B cell (primary cell): ENCODE measurements around the gene CD164. TPM values are rescaled to one million over a fixed set of nuclear protein-coding genes. Genes with fewer than 3 reads are reported as not detected.

Source experiments
- ATAC-seq: fragments of 200-7000 bp; cut with Tn5 transposase; one replicate; pipeline ENCODE4 v1.10.0; 2021; ENCODE audit warnings: low read depth, mild to moderate bottlenecking, moderate number of reproducible peaks, moderate library complexity
- CTCF ChIA-PET: fragments of 350-600 bp; sonication (Branson Sonifier 250); formaldehyde crosslinking; loops from one replicate; lab custom pipeline; 2021; ENCODE audit warnings: antibody characterized with exemption, inconsistent platforms; lab: Charles Lee
- POLR2A ChIA-PET: fragments of 350-600 bp; sonication (Branson Sonifier 250); formaldehyde crosslinking; loops from one replicate; lab custom pipeline; 2021; ENCODE audit warnings: antibody characterized with exemption; lab: Charles Lee
- DNase-seq: peaks from one replicate; pipeline ENCODE4 v3.0.0; 2013
- H2AFZ ChIP-seq: 2 replicates; pipeline ENCODE4 v1.6.1; 2012; ENCODE audit warnings: mild to moderate bottlenecking, low read depth, low read length; ENCODE audit not compliant: insufficient read depth, poor library complexity, severe bottlenecking
- H3K27ac ChIP-seq, 2 donors: 1 replicate in 1 of 2; 2 replicates in 1 of 2; pipeline ENCODE4 v1.5.1; 2012 to 2013; ENCODE audit warnings: low read length in 2 of 2, mild to moderate bottlenecking in 2 of 2, moderate library complexity in 1 of 2
- H3K27me3 ChIP-seq, 4 experiments: fragments of 200-600 bp in 1 of 4; sonication (generic) in 1 of 4; replicated peaks in 1 of 4; 1 replicate in 2 of 4; 2 replicates in 2 of 4; pipeline versions ENCODE4 v1.6.1 to v1.7.0; 2013 to 2016; ENCODE audit warnings: low read length in 3 of 4, mild to moderate bottlenecking in 2 of 4, mixed read lengths in 1 of 4, moderate library complexity in 1 of 4; ENCODE audit not compliant: insufficient read depth in 4 of 4, control insufficient read depth in 3 of 4; ENCODE audit errors: control extremely low read depth in 1 of 4
- H3K36me3 ChIP-seq, 2 experiments: replicated peaks in 1 of 2; 1 replicate in 1 of 2; 2 replicates in 1 of 2; pipeline versions ENCODE4 v1.6.1 to v1.7.1; 2013; ENCODE audit warnings: low read length in 1 of 2; ENCODE audit not compliant: insufficient read depth in 2 of 2, control insufficient read depth in 1 of 2; ENCODE audit errors: control extremely low read depth in 1 of 2, extremely low read depth in 1 of 2
- H3K4me1 ChIP-seq, 2 donors: fragments of 200-600 bp in 1 of 2; sonication (generic) in 1 of 2; 1 replicate in 1 of 2; 2 replicates in 1 of 2; pipeline versions ENCODE4 v1.5.1 to v1.6.1; 2013 to 2017; ENCODE audit warnings: low read length in 2 of 2; ENCODE audit not compliant: control insufficient read depth in 2 of 2, insufficient read depth in 2 of 2
- H3K4me2 ChIP-seq: replicated peaks from 2 replicates; pipeline ENCODE3; 2012; ENCODE audit warnings: mild to moderate bottlenecking, low read depth, low read length; ENCODE audit not compliant: poor library complexity, severe bottlenecking
- H3K4me3 ChIP-seq, 5 experiments: fragments of 200-600 bp in 1 of 5; sonication (generic) in 1 of 5; 1 replicate in 3 of 5; 2 replicates in 2 of 5; pipeline versions ENCODE4 v1.5.1 to v1.7.0; 2011 to 2016; ENCODE audit warnings: low read length in 4 of 5, mild to moderate bottlenecking in 4 of 5, low read depth in 2 of 5, control low read depth in 1 of 5, moderate library complexity in 1 of 5; ENCODE audit not compliant: insufficient read depth in 1 of 5; ENCODE audit errors: control extremely low read depth in 1 of 5, extremely low read depth in 1 of 5
- H3K79me2 ChIP-seq: fragments of 200-600 bp; sonication (generic); one replicate; pipeline ENCODE4 v1.6.0; 2016; ENCODE audit warnings: low read length; ENCODE audit not compliant: control insufficient read depth, insufficient read depth
- H3K9ac ChIP-seq: fragments of 200-600 bp; sonication (generic); 2 replicates; pipeline ENCODE4 v1.6.1; 2017; ENCODE audit warnings: mild to moderate bottlenecking, low read length, moderate library complexity
- H3K9me3 ChIP-seq, 3 donors: one replicate each; pipeline versions ENCODE4 v1.6.1 to v1.7.1; 2013; ENCODE audit warnings: low read length in 2 of 3; ENCODE audit not compliant: control insufficient read depth in 2 of 3, insufficient read depth in 1 of 3; ENCODE audit errors: control extremely low read depth in 1 of 3
- H4K20me1 ChIP-seq: 2 replicates; pipeline ENCODE4 v1.6.0; 2012; ENCODE audit warnings: mild to moderate bottlenecking, low read length; ENCODE audit not compliant: insufficient read depth, control insufficient read depth, poor library complexity, severe bottlenecking
- H3K27ac Mint-ChIP-seq: one replicate; pipeline ENCODE4 v1.8.0; 2021; ENCODE audit warnings: mixed read lengths
- H3K27me3 Mint-ChIP-seq: one replicate; pipeline ENCODE4 v1.8.0; 2021; ENCODE audit warnings: mixed read lengths
- H3K4me1 Mint-ChIP-seq: one replicate; pipeline ENCODE4 v1.8.0; 2021; ENCODE audit warnings: mixed read lengths
- H3K4me3 Mint-ChIP-seq: one replicate; pipeline ENCODE4 v1.8.0; 2021; ENCODE audit warnings: mixed read lengths
- H3K9me3 Mint-ChIP-seq: one replicate; pipeline ENCODE4 v1.8.0; 2022; ENCODE audit warnings: mixed read lengths; ENCODE audit not compliant: insufficient read depth
- CTCF ChIP-seq: fragments of 200-600 bp; IDR thresholded peaks from one replicate; pipeline ENCODE4 v1.8.0; 2022; ENCODE audit warnings: antibody characterized with exemption, mild to moderate bottlenecking
- EZH2 ChIP-seq: IDR thresholded peaks from 2 replicates; pipeline ENCODE4 v1.6.1; 2012; ENCODE audit warnings: borderline replicate concordance, low read depth, mild to moderate bottlenecking, moderate library complexity, low read length; ENCODE audit not compliant: insufficient read depth, poor library complexity, severe bottlenecking
- WGBS: methylation state at CpG from one replicate; pipeline ENCODE4 v1.1.5; 2013; ENCODE audit warnings: missing lambda C conversion rate; ENCODE audit not compliant: insufficient coverage; 5-methylcytosine and 5-hydroxymethylcytosine counted together
- intact Hi-C: fragments of 100-400 bp; cut with micrococcal nuclease; formaldehyde crosslinking; loops from one replicate; pipeline ENCODE4 v1.10.0; 2022
- polyA plus RNA-seq: library from polyadenylated mRNA; depleted of rRNA; stranded (reverse); fragments of >200 nt; gene quantifications from 2 replicates; pipeline ENCODE4 v1.2.3, GENCODE V29; 2012
- total RNA-seq, 2 donors: library from RNA; stranded (reverse); fragments of 120-200 nt in 1 of 2; gene quantifications; 1 replicate in 1 of 2; 2 replicates in 1 of 2; pipeline versions ENCODE4 v1.2.3 to v1.2.4, GENCODE V29; 2013 to 2022

Gene CD164
- total and polyA plus RNA-seq, 2 donors (not counting 1 experiment from before 2014, with no cell fraction given), result 63.4 to 184 TPM

GRCh38 chr6:109377717-109378116, 4.5 kb downstream of the CD164 start:
- no peaks in the 10 kb centered on the region for H3K9me3 ChIP-seq
- no peak overlapping the region for H3K4me3 ChIP-seq
- H3K4me2 ChIP-seq, result no peak overlapping the region
- intact Hi-C loops, result no loop called here
- H3K36me3 ChIP-seq, result peaks cover 9 to 63% of the 10 kb centered on the region in 2 experiments
- Mint-ChIP-seq H3K4me3 (peak overlapping the region; percentile 9), H3K4me1 (peaks cover 63% of the 10 kb centered on the region), H3K27me3 (no peaks in the 10 kb centered on the region), H3K27ac (no peak overlapping the region), H3K9me3 (no peaks in the 10 kb centered on the region)
- H3K4me1 ChIP-seq, result peaks cover 41 to 44% of the 10 kb centered on the region in 2 donors
- ATAC-seq (no peak), DNase-seq (no peak)
- no peak overlapping the region for H2AFZ ChIP-seq
- H3K27me3 ChIP-seq, result no peaks in the 10 kb centered on the region
- H4K20me1 ChIP-seq, result peaks cover 79% of the 10 kb centered on the region
- TF ChIP-seq CTCF (no peak), EZH2 (no peak)
- H3K27ac ChIP-seq, result peak overlapping the region in 1 of 2 donors; percentile 35
- H3K9ac ChIP-seq, result no peak overlapping the region
- peaks cover 90% of the 10 kb centered on the region for H3K79me2 ChIP-seq
- POLR2A ChIA-PET, result interaction anchor here (0.7 kb wide), 1 partner anchor 307 kb away, joined by 4 read pairs; no protein-coding TSS in a partner anchor
- CTCF ChIA-PET, result interaction anchor here (0.7 to 1.1 kb wide), 2 partner anchors 110 to 661 kb away, joined by 3 read pairs; no protein-coding TSS in a partner anchor
- WGBS, result no CpG with 5 or more reads among the region's 3 CpGs

GRCh38 chr6:109374326-109374892, 7.9 kb downstream of the CD164 start:
- ChIA-PET POLR2A (interaction anchor here (1.4 kb wide), 1 partner anchor 8 kb away, joined by 5 read pairs; the partner anchor contains the start of gene CD164), CTCF (interaction anchor here (3.1 kb wide), 1 partner anchor 9 kb away, joined by 17 read pairs; the partner anchor contains the start of gene CD164)
- H3K9me3 Mint-ChIP-seq, result no peaks in the 10 kb centered on the region
- DNase-seq (no peak), ATAC-seq (no peak)
- Histone ChIP-seq H3K79me2 (peaks cover 86% of the 10 kb centered on the region), H3K27ac (peak overlapping the region in 1 of 2 donors; percentile 37), H3K27me3 (no peaks in the 10 kb centered on the region), H3K4me1 (peaks cover 33 to 34% of the 10 kb centered on the region in 2 donors), H3K4me2 (no peak overlapping the region), H3K36me3 (peaks cover 17 to 91% of the 10 kb centered on the region in 2 experiments), H3K9me3 (no peaks in the 10 kb centered on the region), H4K20me1 (peaks cover 80% of the 10 kb centered on the region), H3K4me3 (no peak overlapping the region), H3K9ac (no peak overlapping the region), H2AFZ (no peak overlapping the region)
- no peak overlapping the region for H3K4me3 Mint-ChIP-seq
- no peak for TF ChIP-seq EZH2
- 38% methylated on average over 3 of the region's 4 CpGs for WGBS
- peak overlapping the region; percentile 72 for H3K27ac Mint-ChIP-seq
- H3K27me3 Mint-ChIP-seq, result no peaks in the 10 kb centered on the region
- intact Hi-C loops, result no loop called here
- peaks cover 56% of the 10 kb centered on the region for H3K4me1 Mint-ChIP-seq
